WI38 (cell line): ENCODE results near the gene DVL3.
"Not testable (repeated sequence)": the region's sequence is repeated elsewhere in the genome, so short reads cannot be mapped to it uniquely, and the experiment has no call there.

ENCODE experiments used
- H3K4me3 ChIP-seq: 2 replicates; pipeline ENCODE4 v1.5.1; 2011; ENCODE audit warnings: low read depth, mild to moderate bottlenecking, control low read depth, low read length
- CTCF ChIP-seq: IDR thresholded peaks from 2 replicates; pipeline ENCODE4 v1.5.1; 2012; ENCODE audit warnings: low read depth, mild to moderate bottlenecking, control low read depth, low read length

DVL3 gene

GRCh38 chr3:184143327-184143726 is 11.8 kb upstream of the DVL3 start:
- no peak for TF ChIP-seq CTCF
- H3K4me3 ChIP-seq: no peak overlapping the region

GRCh38 chr3:184144505-184144904 is 10.7 kb upstream of the DVL3 start:
- no peak for TF ChIP-seq CTCF
- H3K4me3 ChIP-seq: no peak overlapping the region

- TF ChIP-seq CTCF: no peak
- no peak overlapping the region for H3K4me3 ChIP-seq
Observed at GRCh38 chr3:184145111-184145524, 10.1 kb upstream of the DVL3 start.

- TF ChIP-seq CTCF: no peak
- H3K4me3 ChIP-seq: no peak overlapping the region
Observed at GRCh38 chr3:184145751-184146270, 9.4 kb upstream of the DVL3 start.

- no peak for TF ChIP-seq CTCF
- H3K4me3 ChIP-seq: no peak overlapping the region
Observed at GRCh38 chr3:184148076-184148475, 7.1 kb upstream of the DVL3 start.

- no peak for TF ChIP-seq CTCF
- H3K4me3 ChIP-seq: no peak overlapping the region
Observed at GRCh38 chr3:184149123-184149522, 6.1 kb upstream of the DVL3 start.

GRCh38 chr3:184149770-184150169 is 5.4 kb upstream of the DVL3 start:
- H3K4me3 ChIP-seq: not testable (repeated sequence)
